ENCODE data around the gene REG4.
"Not testable (repeated sequence)": the region's sequence is repeated elsewhere in the genome, so short reads cannot be mapped to it uniquely, and the experiment has no call there.

Gene REG4

GRCh38 chr1:119811387-119811786 lies at the start of gene REG4:
REG4 (minus strand) TSS chr1:119811460; CDS start chr1:119808769, 2,691 bp downstream.
- no peak for DNase-seq

- DNase-seq = peak; percentile 82
These were observed 48.4 kb upstream of the REG4 start for GRCh38 chr1:119859647-119860046.

GRCh38 chr1:119858556-119859214 lies 47.4 kb upstream of the REG4 start:
- not testable (repeated sequence) for DNase-seq

GRCh38 chr1:119858126-119858525 lies 46.9 kb upstream of the REG4 start:
- DNase-seq = no peak

DNA sequence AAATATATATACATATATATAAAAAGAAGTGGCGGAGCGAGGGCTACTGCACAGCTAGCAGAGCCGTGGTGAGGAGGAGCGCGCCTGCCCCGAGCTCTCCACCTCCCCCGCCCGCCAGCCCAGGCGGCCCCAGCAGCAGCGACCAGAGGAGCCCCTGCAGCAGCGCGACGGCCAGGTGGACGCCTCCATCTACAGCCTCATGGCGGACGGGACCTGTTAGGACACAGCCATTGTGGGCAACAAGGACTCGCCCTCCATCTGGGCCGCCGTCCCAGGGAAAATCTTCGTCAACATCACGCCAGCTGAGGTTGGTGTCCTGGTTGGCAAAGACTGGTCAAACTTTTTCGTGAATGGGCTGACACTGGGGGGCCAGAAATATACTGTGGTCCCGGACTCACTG lies 41.9 kb upstream of the REG4 start:
- DNase-seq = no peak

GRCh38 chr1:119844206-119844605 lies 32.9 kb upstream of the REG4 start:
- DNase-seq = not testable (repeated sequence)

DNA sequence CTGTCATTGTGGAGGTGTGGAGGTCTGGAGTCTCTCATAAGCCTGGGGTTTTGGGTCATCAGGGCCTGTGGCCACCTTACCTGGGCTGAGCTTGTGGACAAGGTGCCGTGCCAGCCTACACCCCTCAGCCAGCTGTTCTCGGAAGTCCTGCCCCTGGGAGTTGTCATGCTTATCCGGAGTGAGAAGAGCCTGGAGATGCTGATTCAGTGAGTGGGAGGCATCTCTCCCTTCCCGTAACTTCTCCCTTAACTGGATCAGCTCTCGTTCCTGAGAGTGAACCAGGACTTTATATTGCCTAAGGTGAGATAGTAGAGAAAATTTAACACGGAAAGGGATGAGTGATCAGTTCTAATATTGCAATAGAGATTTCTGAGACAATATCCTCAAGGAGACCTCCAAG lies 30.0 kb upstream of the REG4 start:
- no peak for DNase-seq

- DNase-seq = peak; percentile 65
These were observed 29.5 kb upstream of the REG4 start for GRCh38 chr1:119840745-119841144.

DNA sequence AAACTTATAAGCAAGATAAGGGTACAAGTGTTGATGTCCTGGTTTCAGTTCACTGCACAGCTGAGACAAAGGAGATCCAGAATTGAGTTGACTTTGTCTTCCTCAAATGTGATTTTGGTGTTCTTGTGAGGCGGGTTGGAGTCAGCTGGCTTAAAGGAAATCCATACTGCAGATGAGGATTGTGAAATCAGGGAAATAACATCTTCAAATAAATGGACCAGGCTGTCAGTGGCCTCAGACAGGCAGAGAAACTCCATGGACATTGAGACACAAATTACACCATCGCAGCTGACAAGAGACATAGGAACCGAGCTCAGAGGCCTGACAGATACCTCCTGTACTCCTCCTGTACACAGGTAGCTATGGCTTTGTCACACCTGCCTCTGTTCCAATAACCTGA lies 27.0 kb upstream of the REG4 start:
- DNase-seq = no peak

DNA sequence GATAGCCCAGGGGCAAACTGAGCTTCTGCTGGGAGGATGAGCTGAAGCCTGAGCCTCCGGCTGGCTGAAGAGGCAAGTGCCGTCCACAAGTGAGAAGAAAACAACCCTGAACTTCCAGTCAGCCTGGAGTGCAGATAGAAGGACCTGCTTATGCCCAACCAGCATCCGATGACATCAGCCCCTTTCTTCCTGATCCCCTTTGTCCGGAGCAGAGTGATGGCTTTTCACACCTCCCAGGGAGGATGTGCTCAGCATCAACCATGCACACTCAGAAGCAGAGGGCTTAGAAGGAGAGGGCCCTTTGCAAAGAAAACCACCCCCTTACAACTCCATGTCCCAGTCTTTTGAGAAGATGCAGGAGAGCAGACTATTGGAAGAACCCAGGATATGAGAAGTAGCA lies 23.7 kb upstream of the REG4 start:
- DNase-seq = no peak

DNA sequence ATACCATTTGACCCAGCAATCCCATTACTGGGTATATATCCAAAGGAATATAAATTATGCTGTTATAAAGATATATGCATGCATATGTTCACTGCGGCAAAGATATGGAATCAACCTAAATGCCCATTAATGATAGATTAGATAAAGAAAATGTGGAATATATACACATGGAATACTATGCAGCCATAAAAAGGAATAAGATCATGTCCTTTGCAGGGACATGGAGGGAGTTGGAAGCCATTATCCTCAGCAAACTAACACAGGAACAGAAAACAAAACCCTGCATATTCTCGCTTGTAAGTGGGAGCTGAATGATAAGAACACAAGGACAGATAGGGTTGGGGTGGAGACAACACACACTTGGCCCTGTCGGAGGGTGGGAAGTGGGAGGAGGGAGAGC lies 19.8 kb upstream of the REG4 start:
- DNase-seq = peak; percentile 27

DNA sequence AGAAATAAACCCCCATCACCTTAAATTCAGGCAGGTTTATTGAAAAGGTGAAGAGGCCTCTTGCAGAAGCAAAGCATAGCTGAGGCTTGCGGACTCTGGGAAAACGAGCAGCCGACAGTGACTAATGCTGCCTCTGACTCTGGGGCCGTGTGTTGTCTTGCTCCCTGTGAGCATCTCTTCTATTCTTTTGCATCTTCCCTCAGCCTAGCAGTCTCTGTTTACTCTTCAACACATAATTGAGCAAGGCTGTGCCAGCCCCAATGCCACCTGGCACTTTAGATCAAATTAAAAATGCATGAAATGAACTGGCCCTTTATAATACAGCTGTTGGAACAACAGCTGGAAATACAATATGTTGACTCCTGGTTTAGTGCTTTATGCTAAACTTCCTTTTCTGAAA lies 18.4 kb upstream of the REG4 start:
- no peak for DNase-seq

DNA sequence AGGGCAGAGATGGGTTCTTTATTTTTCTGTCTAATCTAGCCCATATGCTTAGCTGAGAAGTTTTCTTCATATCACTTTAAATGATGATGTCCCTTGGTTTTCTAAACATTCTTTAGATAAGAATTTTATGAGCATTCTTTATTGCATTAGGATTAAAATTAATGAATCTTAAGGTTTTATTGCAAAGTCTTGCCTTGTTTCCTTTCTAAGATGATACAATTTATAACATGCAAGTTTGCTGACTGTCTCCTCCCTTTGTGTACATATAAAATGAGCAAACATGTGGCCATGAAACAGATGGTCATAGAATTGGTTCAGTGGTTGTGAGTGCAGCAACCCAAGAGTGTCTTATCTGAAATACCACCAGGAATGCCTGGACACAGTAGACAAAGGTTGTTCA lies 17.7 kb upstream of the REG4 start:
- not testable (repeated sequence) for DNase-seq

GRCh38 chr1:119828266-119828665 lies 17.0 kb upstream of the REG4 start:
- no peak for DNase-seq

DNA sequence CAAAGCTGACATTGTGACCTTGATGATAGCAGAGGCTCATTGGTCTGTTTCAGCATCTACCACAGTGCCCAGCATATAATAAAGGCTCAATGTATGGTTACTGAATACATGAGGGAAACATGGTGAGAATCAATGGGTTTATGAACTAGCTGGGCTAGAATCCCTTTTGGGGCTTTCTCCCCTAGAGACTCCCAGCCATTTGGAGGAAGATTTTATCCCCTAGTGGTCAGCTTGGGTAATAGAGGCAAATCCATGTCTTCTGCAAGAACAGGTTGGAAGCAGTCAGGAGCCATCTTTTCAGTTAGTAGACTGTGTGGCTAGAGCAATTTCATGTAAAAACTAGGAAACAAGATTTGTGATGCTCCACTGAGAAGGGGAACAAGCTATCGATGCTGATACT lies 15.8 kb upstream of the REG4 start:
- DNase-seq = peak; percentile 40

DNA sequence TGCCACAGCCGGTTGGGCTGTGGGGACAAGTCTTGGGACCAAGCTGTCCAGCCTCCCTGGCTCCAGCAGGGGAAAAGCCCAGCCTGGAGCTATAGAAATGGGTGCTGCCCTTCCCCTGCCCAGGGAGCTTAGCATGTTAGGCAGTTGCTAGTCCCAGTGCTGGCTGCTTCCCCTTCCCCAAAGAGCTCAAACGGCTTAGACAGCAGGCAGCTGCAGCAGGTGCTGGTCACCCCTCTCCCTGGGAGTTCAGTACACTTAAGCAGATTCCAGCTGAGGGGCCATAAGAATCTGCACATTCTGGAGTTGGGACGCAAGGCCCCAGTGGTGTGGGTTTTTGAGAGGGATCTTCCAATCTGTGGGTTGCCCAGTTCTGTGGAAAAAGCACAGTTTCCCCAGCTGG lies 11.1 kb upstream of the REG4 start:
- no peak for DNase-seq

DNA sequence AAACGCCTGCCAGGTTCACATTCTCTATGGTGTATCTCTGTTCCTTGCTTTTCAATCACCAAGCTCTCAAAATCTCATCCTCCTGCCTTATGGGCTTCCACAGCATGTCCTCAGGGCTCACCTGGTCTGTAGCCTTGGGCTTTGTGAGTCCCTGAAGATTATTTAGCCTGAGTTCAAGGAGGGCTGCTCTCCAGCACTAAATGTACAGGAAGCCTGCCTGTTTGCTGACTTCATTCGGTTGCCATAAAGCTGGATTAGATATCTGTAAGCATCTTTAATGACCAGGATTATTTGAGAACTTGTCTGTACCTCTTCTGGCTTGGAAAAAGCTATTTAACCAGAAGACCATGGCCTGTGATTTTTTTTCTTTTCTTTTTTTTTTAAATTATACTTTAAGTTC lies 6.9 kb upstream of the REG4 start:
- DNase-seq = no peak

DNA sequence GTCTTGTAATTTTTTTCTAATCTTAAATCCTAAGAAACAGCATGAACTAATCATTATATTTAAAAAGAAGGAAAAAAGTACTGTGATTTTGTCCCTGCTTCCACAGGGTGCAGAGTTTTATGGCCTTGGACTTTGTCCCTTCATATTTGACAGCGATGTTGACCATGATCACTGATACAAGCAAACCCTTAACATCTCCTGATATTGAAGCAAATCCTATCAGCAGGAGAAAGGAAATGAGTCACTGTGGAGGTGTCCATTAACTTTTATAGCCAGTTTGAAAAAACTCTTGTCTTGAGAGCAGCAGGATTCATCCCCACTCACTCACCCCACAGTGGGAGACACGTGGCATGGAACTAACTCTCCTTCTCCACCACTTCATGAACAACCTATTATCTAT lies 5.1 kb upstream of the REG4 start:
- no peak for DNase-seq

DNA sequence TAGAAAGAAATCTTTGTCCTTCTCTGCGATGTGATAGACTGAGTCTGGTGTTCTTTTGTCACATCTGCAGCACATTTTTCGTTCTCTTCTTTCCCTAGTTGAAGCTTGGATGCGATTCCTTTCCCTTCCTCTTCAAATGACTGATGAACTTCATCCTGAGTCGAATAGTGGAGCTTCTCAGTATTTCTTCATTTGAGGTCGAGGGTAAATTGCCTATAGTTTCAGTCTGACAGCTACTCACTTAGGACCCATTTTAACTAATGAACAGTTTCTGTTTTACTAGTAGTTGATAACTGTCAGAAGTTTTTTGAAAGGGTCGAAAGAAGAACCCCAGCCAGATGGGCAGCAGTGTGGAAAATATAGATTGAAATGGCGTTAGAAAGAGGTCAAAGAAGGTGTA lies 4.7 kb upstream of the REG4 start:
- no peak for DNase-seq

DNA sequence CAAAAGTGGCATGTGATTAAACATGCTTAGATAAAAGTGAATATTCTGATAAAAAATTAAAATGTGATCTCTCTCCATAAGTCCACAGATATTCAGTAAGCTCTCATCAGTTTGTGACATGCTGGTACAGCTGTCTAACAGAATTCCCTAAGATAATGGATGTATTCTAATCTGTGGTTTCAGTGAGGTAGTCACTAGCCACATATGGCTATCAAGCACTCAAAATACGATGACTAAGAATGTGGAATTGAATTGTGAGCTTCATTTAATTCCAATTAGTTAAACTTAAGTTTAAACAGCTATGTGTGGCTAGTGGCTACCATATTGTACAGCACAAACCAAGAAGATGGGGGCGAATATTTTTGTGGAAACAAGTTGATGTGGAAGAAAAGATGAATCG lies 4.1 kb upstream of the REG4 start:
- DNase-seq = peak; percentile 60

DNA sequence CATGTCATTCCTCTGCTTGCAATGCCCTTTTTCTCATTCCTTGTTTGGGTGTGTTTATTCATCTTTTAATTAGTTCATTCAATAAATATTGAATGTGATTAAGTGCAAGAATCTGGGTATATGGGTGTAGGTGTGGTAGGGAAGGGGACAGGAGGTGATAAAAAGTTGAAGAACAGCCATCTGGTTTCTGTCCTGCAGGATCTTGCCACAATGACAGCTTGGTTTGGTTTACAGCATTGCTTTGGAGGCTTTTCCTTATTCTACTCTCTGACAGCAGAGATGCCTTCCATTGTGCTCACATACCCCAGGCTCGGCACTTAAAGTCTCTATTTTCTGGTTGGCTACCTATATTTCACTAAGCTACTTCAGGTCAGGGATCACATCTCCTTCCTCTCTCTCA lies 3.0 kb upstream of the REG4 start:
- no peak for DNase-seq

DNA sequence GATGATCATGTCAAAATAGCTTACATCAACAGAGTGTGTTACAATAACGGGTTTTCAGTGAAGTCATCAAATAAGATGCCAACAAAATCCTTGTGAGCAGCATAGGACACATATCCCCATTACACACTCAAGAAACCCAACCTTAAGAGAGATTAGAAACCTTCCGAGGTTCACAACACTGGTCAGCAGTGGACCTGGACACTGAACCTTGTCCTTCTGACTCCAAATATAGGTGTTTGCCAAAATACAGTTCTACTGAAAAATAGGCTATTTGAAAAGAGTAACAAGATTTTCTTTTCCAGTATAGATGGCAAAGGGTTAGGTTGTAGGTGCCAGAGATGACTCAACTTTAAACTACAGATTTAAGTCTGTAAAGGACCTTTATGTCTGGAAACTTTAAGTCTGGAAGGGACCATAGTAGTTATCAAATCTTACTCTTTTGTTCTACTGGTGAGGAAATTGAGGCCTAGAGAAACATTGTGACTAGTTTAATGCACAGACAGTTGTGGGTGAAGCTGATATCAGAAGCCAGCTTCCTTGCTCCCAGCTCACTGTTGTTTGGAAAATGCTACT lies 811 bp upstream of the REG4 start:
- no peak for DNase-seq

DNA sequence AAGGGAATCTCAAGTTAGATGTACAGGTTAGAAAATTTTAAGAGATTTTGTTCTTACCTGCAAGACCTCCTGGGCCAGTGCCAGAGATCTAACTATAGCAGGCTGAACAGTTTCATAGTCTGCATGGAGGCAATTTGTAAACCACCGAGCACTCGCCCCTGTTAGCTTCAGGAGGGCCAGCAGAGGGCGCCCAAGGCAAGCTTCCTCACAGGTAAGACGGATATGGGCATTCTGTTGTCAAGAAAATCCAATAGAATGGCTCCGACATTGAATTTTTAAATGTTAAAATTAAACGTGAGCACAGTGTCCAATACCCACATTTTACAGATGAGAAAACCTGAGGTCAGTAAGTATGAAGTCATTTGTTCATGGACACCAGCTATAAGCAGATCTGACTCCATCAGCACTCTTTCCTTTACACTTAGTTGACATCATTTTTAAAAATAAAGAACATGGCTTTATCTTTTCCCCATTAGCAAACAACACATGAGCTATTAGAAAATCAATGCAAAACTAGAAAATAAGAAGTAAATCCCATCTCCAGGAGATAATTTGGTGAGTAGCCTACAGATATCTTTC lies 2.2 kb downstream of the REG4 start:
- peak; percentile 77 for DNase-seq

DNA sequence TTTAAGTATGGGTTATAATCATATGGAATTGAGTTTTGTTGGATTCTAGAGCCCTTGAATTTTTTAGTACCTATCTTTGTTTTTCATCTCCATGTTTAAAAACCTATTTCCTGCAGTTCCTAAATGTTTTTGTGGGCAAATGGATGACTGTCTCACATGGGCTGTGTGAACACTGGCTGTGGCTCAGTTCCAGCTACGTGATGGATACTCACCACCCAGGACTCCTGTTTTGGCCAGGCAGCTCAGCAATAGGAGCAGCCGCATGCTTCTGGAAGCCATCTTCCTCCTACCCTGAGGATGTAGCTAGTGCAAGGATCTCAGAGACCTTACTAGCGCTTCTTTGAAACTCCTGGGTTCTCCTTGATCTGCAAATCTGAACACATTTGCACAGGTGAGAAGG lies 2.8 kb downstream of the REG4 start:
- no peak for DNase-seq

DNA sequence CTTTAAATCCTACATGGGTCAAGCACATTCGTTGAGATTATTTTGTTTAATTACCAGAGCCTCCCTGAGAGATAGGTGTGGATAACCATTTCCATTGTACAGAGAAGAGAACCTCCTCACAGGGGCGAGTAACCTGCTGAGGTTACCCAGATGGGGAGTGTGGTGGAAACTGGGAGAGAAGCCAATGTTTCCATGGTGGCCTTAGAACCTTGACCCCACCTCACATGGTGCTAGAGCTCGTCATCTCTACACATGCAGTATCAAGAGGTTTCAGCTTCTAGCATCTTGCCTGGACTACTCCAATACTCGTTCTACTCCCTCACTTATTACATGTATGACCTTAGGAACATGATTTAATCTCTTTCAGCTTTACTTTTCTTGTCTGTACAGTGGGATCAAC lies 4.8 kb downstream of the REG4 start:
- no peak for DNase-seq

Measured in hematopoietic multipotent progenitor cell treated with erythropoietin and hydrocortisone succinate and interleukin-3 and kit ligand, for 8 days (in vitro differentiated cells).